ENCODE data around the gene ADSS1. TPM values are rescaled to one million over a fixed set of nuclear protein-coding genes. Genes with fewer than 3 reads are reported as not detected.

ADSS1 gene
- 10 to 100 TPM in 1 of 3 donors, 1 to 10 TPM in 2; 6.9 to 13.0 (median 7.3) TPM for total RNA-seq

DNA sequence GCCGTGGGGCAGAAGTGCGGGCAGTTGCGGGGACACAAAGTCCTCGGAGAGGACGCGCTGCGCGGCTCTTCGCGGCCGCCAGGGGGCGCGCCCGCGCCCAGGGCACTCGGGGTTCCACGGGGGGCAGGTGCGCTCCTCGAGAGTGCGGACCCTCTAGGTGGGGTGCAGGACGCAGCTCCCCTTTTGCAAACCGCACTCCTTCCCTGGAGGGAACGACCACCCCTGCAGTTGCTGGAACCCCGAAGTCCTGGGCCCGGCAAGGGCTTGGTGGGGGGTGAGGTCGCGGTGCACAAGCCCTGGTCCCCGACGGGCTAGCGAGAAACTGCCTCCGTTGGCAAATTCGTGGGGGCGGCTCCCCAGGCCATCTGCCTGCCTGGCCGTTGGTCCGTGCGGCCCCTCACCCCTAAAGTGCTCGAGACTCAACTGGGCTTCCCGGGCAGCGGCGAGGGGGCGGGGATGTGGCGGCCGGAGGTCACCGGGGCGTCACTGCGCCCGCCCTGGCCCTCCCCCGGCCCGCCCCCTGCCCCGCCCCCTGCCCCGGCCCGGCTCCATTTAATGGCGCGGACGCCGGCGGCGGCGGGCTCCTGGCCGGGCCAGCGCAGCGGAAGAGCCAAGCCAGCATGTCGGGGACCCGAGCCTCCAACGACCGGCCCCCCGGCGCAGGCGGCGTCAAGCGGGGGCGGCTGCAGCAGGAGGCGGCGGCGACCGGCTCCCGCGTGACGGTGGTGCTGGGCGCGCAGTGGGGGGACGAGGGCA lies at the start of gene ADSS1:
ADSS1 (plus strand) TSS at position 579 of the 756 bp plus-strand sequence; CDS start at position 621, 42 bp downstream.
- TF ChIP-seq POLR2A (IDR thresholded peaks at IDR 0.05): no peak
- no peak for TF ChIP-seq POLR2AphosphoS5 (IDR thresholded peaks at IDR 0.05)
- TF ChIP-seq, protein P1, sequence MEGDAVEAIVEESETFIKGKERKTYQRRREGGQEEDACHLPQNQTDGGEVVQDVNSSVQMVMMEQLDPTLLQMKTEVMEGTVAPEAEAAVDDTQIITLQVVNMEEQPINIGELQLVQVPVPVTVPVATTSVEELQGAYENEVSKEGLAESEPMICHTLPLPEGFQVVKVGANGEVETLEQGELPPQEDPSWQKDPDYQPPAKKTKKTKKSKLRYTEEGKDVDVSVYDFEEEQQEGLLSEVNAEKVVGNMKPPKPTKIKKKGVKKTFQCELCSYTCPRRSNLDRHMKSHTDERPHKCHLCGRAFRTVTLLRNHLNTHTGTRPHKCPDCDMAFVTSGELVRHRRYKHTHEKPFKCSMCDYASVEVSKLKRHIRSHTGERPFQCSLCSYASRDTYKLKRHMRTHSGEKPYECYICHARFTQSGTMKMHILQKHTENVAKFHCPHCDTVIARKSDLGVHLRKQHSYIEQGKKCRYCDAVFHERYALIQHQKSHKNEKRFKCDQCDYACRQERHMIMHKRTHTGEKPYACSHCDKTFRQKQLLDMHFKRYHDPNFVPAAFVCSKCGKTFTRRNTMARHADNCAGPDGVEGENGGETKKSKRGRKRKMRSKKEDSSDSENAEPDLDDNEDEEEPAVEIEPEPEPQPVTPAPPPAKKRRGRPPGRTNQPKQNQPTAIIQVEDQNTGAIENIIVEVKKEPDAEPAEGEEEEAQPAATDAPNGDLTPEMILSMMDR (IDR thresholded peaks at IDR 0.05): peak; percentile 77 to 79 (median 79)
- Histone ChIP-seq H3K27ac (peak within 1 kb of the TSS; percentile 54 to 68), H3K4me1 (peaks cover 11 to 16% of the 10 kb centered on the region in 2 donors), H3K4me3 (peak within 1 kb of the TSS; percentile 53 to 96 (median 75)), H3K27me3 (no peaks in the 10 kb centered on the region), H3K9me3 (no peaks in the 10 kb centered on the region), H3K36me3 (no peaks in the 10 kb centered on the region)
- intact Hi-C loops (cut with DNase I; ENCODE audit: low total_unique reads): no loop called here
- DNase-seq (ENCODE audit: low spot score in 2 of 2): no peak

DNA sequence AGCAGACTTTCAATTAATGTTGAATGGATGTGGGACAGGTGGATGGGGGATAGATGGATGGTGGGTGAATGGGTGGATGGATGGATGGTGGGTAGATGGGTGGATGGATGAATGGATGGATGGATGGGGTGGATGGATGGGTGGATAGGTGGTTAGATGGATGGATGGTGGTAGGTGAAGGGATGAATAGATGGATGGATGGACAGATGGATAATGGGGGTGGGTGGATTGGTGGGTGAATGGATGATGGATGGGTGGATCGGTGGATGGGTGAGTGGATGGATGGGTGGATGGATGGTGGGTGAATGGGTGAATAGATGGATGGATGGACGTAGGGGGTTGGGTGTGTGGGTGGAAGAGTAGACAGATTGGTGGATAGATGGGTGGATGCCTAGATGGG lies 48.6 kb upstream of the ADSS1 start:
- peaks cover 8 to 10% of the 10 kb centered on the region in 2 donors for H3K4me1 ChIP-seq
- TF ChIP-seq POLR2A (IDR thresholded peaks at IDR 0.05): no peak
- TF ChIP-seq, protein P1 (IDR thresholded peaks at IDR 0.05): no peak
- DNase-seq (ENCODE audit: low spot score in 2 of 2): no peak
- no peaks in the 10 kb centered on the region for H3K36me3 ChIP-seq
- H3K4me3 ChIP-seq: no peak overlapping the region
- H3K27ac ChIP-seq: no peak overlapping the region
- H3K9me3 ChIP-seq: no peaks in the 10 kb centered on the region
- H3K27me3 ChIP-seq: no peaks in the 10 kb centered on the region
- intact Hi-C loops (cut with DNase I; ENCODE audit: low total_unique reads): no loop called here

DNA sequence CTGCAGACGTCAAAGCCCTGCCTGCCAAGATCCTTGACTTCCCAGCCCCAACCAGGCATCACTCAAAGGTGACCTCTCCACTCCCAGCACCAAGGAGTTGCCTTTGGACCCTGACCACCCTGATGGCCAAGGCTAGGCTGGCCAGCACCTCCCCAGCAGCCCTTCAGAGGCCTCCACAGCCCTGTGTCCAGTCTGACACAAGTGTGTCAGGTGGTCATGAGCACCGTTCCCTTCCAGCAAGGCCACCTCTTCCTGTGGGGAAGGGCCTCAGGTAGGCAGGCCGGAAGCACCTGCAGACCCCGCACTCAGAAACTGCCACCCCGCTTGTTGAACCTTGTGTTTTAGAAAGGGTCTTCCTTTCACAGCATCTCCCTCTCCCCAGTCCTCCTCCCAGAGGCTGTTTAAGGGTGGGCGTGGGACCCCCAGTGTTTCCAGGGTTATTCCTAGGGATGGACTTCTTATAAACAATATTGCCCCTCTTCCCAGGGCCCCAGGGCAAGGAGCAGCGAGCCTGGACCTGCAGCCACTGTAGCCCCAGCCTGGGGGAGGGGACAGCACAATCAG lies 47.8 kb upstream of the ADSS1 start:
- Histone ChIP-seq H3K27me3 (no peaks in the 10 kb centered on the region), H3K4me1 (peaks cover 11 to 14% of the 10 kb centered on the region in 2 donors), H3K4me3 (no peak overlapping the region), H3K27ac (peak overlapping the region in 1 of 2 donors; percentile 90), H3K36me3 (no peaks in the 10 kb centered on the region), H3K9me3 (no peaks in the 10 kb centered on the region)
- DNase-seq (ENCODE audit: low spot score in 2 of 2): no peak
- TF ChIP-seq, protein P1 (IDR thresholded peaks at IDR 0.05): no peak
- no peak for TF ChIP-seq POLR2A (IDR thresholded peaks at IDR 0.05)
- no peak for TF ChIP-seq POLR2AphosphoS5 (IDR thresholded peaks at IDR 0.05)
- intact Hi-C loops (cut with DNase I; ENCODE audit: low total_unique reads): no loop called here

DNA sequence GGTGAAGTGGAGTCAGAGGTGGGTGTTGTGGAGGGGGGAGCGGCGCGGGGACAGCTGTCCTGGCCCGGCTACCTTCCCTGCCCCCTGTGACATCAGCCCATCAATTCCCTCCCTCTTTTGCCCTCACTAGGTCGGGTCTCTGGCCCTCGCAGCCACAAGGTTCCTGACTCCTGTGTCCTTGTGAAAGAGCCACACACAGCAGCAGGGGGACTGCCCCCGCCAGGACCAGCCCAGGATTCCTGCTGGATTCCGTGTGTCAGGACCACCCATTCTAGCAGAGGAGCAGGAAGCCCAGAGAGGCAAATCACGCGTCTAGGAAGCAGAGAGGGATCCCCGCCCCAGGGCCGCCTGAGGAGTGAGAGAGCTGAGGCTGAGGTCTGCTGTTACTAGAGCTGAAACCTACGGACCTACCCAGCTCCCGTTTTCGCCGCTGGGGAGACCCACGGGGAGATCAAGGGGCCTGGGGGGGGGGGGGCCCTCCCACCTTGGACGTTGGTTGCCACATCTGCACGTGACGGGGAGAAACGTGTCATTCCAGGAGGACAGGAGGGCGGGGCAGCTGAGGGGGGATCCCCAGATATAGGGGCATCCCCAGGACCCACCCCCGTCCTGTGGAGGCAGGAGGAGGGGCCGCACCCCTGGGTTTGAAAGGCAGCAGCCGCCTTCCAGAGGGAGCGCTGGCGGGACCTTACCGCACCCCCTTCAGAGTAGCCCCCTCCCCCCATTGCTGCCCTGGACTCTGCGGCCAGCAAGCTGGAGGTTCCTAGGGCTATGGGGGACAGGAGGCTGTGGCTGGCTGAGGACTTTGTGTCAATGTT lies 47.1 kb upstream of the ADSS1 start:
- TF ChIP-seq POLR2A (IDR thresholded peaks at IDR 0.05): no peak
- TF ChIP-seq, protein P1 (IDR thresholded peaks at IDR 0.05): no peak
- TF ChIP-seq POLR2AphosphoS5 (IDR thresholded peaks at IDR 0.05): no peak
- no peaks in the 10 kb centered on the region for H3K27me3 ChIP-seq
- intact Hi-C loops (cut with DNase I; ENCODE audit: low total_unique reads): no loop called here
- H3K9me3 ChIP-seq: no peaks in the 10 kb centered on the region
- no peaks in the 10 kb centered on the region for H3K36me3 ChIP-seq
- peak in 1 of 2 donors; percentile 56 for DNase-seq (ENCODE audit: low spot score in 2 of 2)
- peak overlapping the region; percentile 90 to 91 for H3K27ac ChIP-seq
- H3K4me1 ChIP-seq: peaks cover 18% of the 10 kb centered on the region in 2 donors
- peak overlapping the region; percentile 59 to 78 (median 62) for H3K4me3 ChIP-seq
